Measurements from ENCODE around the gene POLN. TPM values are rescaled to one million over a fixed set of nuclear protein-coding genes. Genes with fewer than 3 reads are reported as not detected.
"Not testable (repeated sequence)": the region's sequence is repeated elsewhere in the genome, so short reads cannot be mapped to it uniquely, and the experiment has no call there.

POLN gene
- total RNA-seq, 1 experiment from 2014 or later, result 0.26 TPM

- no peaks in the 10 kb centered on the region for H3K9me3 ChIP-seq (ENCODE audit: low read length)
- H3F3A ChIP-seq (ENCODE audit: low read length, unreplicated experiment), result no peaks in the 10 kb centered on the region
- POLR2A ChIA-PET (ENCODE audit: unreplicated experiment), result no interaction called here
- no peak overlapping the region for H3K4me2 ChIP-seq (ENCODE audit: low read length)
- H3K27ac ChIP-seq (ENCODE audit: low read length), result no peak overlapping the region
- no peak overlapping the region for H3K4me3 ChIP-seq (ENCODE audit: low read length)
- H3K27me3 ChIP-seq (ENCODE audit: low read length), result no peaks in the 10 kb centered on the region
- no peak overlapping the region for H2AFZ ChIP-seq (ENCODE audit: low read length)
- BruUV-seq (replicated peaks), result no TSS peak
- H3K9ac ChIP-seq (ENCODE audit: low read length), result no peak overlapping the region
- H3K9me2 ChIP-seq (replicated peaks; ENCODE audit: low read length), result no peaks in the 10 kb centered on the region
- H3K79me2 ChIP-seq (ENCODE audit: low read length), result no peaks in the 10 kb centered on the region
- CTCF ChIA-PET, result no interaction called here
- no peaks in the 10 kb centered on the region for H3K36me3 ChIP-seq (ENCODE audit: low read depth, low read length)
- no peaks in the 10 kb centered on the region for H3K4me1 ChIP-seq (ENCODE audit: insufficient read depth, low read length)
- intact Hi-C loops (cut with micrococcal nuclease), result no loop called here
- H4K20me1 ChIP-seq (ENCODE audit: low read length), result no peaks in the 10 kb centered on the region
- TF ChIP-seq CTCF (conservative IDR thresholded peaks at IDR 0.05; ENCODE audit: low read depth, low read length), result no peak
- DNase-seq (no peak), ATAC-seq (no peak)
Measured at GRCh38 chr4:2163311-2163821, 78.6 kb downstream of the POLN start.

GRCh38 chr4:2161092-2161703 lies 80.7 kb downstream of the POLN start:
- CTCF ChIA-PET; POLR2A ChIA-PET (ENCODE audit: unreplicated experiment): not testable (repeated sequence)

GRCh38 chr4:2159931-2160330 lies 82.0 kb downstream of the POLN start:
- Histone ChIP-seq H3K9me2 (replicated peaks; ENCODE audit: low read length) (no peaks in the 10 kb centered on the region), H3K4me1 (ENCODE audit: insufficient read depth, low read length) (no peaks in the 10 kb centered on the region), H3K36me3 (ENCODE audit: low read depth, low read length) (no peaks in the 10 kb centered on the region), H2AFZ (ENCODE audit: low read length) (no peak overlapping the region), H3K79me2 (ENCODE audit: low read length) (no peaks in the 10 kb centered on the region), H3K9ac (ENCODE audit: low read length) (no peak overlapping the region), H3K27me3 (ENCODE audit: low read length) (no peaks in the 10 kb centered on the region), H3F3A (ENCODE audit: low read length, unreplicated experiment) (no peaks in the 10 kb centered on the region), H3K4me3 (ENCODE audit: low read length) (no peak overlapping the region), H3K9me3 (ENCODE audit: low read length) (no peaks in the 10 kb centered on the region), H4K20me1 (ENCODE audit: low read length) (no peaks in the 10 kb centered on the region), H3K27ac (ENCODE audit: low read length) (no peak overlapping the region), H3K4me2 (ENCODE audit: low read length) (no peak overlapping the region)
- intact Hi-C loops (cut with micrococcal nuclease), result no loop called here
- CTCF ChIA-PET, result no interaction called here
- DNase-seq, result no peak
- no TSS peak for BruUV-seq (replicated peaks)
- ATAC-seq, result no peak
- POLR2A ChIA-PET (ENCODE audit: unreplicated experiment), result no interaction called here
- TF ChIP-seq CTCF (conservative IDR thresholded peaks at IDR 0.05; ENCODE audit: low read depth, low read length), result no peak
- TF ChIP-seq EZH2phosphoT487 (IDR thresholded peaks at IDR 0.05; ENCODE audit: borderline replicate concordance, low read length), result no peak
- TF ChIP-seq EZH2 (IDR thresholded peaks at IDR 0.05; ENCODE audit: low read length, unreplicated experiment), result no peak

More at GRCh38 chr4:2161092-2161703, 80.7 kb downstream of the POLN start:
- H3K4me2 ChIP-seq (ENCODE audit: low read length); H2AFZ ChIP-seq (ENCODE audit: low read length); BruUV-seq (replicated peaks); ATAC-seq; H4K20me1 ChIP-seq (ENCODE audit: low read length); H3F3A ChIP-seq (ENCODE audit: low read length, unreplicated experiment); H3K4me3 ChIP-seq (ENCODE audit: low read length); H3K9ac ChIP-seq (ENCODE audit: low read length); intact Hi-C loops (cut with micrococcal nuclease); H3K9me2 ChIP-seq (replicated peaks; ENCODE audit: low read length); H3K27me3 ChIP-seq (ENCODE audit: low read length); H3K4me1 ChIP-seq (ENCODE audit: insufficient read depth, low read length); H3K9me3 ChIP-seq (ENCODE audit: low read length); H3K79me2 ChIP-seq (ENCODE audit: low read length); H3K27ac ChIP-seq (ENCODE audit: low read length); DNase-seq; H3K36me3 ChIP-seq (ENCODE audit: low read depth, low read length): not testable (repeated sequence)

Measured in PC-3 (cell line).